ENCODE data around the gene SUCLG2.

SUCLG2 gene

GRCh38 chr3:67674055-67674454 is 19.6 kb upstream of the SUCLG2 start:
- no peak for ATAC-seq
- TF ChIP-seq TCF4 (CRISPR knock-in tag; IDR thresholded peaks at IDR 0.05; ENCODE audit: borderline replicate concordance), result no peak
- TF ChIP-seq ZNF565 (CRISPR knock-in tag; conservative IDR thresholded peaks at IDR 0.05; ENCODE audit: low read depth), result no peak

GRCh38 chr3:67662733-67663132 is 8.3 kb upstream of the SUCLG2 start:
- no peak for ATAC-seq
- no peak for TF ChIP-seq TCF4 (CRISPR knock-in tag; IDR thresholded peaks at IDR 0.05; ENCODE audit: borderline replicate concordance)

- no peak for ATAC-seq
- TF ChIP-seq RARB (CRISPR knock-in tag; IDR thresholded peaks at IDR 0.05) (no peak), ARNTL (CRISPR knock-in tag; IDR thresholded peaks at IDR 0.05; ENCODE audit: borderline replicate concordance, low read depth) (no peak), ZNF565 (CRISPR knock-in tag; conservative IDR thresholded peaks at IDR 0.05; ENCODE audit: low read depth) (no peak), ZNF70 (CRISPR knock-in tag; IDR thresholded peaks at IDR 0.05) (no peak), PPARA (CRISPR knock-in tag; IDR thresholded peaks at IDR 0.05; ENCODE audit: borderline replicate concordance) (no peak), BACH2 (CRISPR knock-in tag; IDR thresholded peaks at IDR 0.05; ENCODE audit: borderline replicate concordance) (no peak), ZNF8 (CRISPR knock-in tag; IDR thresholded peaks at IDR 0.05) (no peak), PATZ1 (CRISPR knock-in tag; IDR thresholded peaks at IDR 0.05; ENCODE audit: borderline replicate concordance) (no peak), CSRNP3 (CRISPR knock-in tag; IDR thresholded peaks at IDR 0.05) (no peak), ZFP30 (CRISPR knock-in tag; IDR thresholded peaks at IDR 0.05) (no peak), ZC3H10 (CRISPR knock-in tag; IDR thresholded peaks at IDR 0.05) (no peak), CREB5 (CRISPR knock-in tag; IDR thresholded peaks at IDR 0.05; ENCODE audit: low read depth) (no peak)
These were observed 6.7 kb upstream of the SUCLG2 start for GRCh38 chr3:67661089-67661488.

GRCh38 chr3:67657192-67657591 is 2.8 kb upstream of the SUCLG2 start:
- TF ChIP-seq TOX (CRISPR knock-in tag; IDR thresholded peaks at IDR 0.05; ENCODE audit: borderline replicate concordance), result no peak
- no peak for TF ChIP-seq CSDC2 (CRISPR knock-in tag; IDR thresholded peaks at IDR 0.05)
- TF ChIP-seq ZNF565 (CRISPR knock-in tag; conservative IDR thresholded peaks at IDR 0.05; ENCODE audit: low read depth), result no peak
- TF ChIP-seq CSRNP3 (CRISPR knock-in tag; IDR thresholded peaks at IDR 0.05), result no peak
- ATAC-seq, result no peak

GRCh38 chr3:67656614-67657013 is 2.2 kb upstream of the SUCLG2 start:
- no peak for ATAC-seq
- TF ChIP-seq ARNTL (CRISPR knock-in tag; IDR thresholded peaks at IDR 0.05; ENCODE audit: borderline replicate concordance, low read depth), result no peak
- TF ChIP-seq SNAI2 (CRISPR knock-in tag; IDR thresholded peaks at IDR 0.05), result no peak
- TF ChIP-seq POU6F1 (CRISPR knock-in tag; IDR thresholded peaks at IDR 0.05; ENCODE audit: borderline replicate concordance, low read depth), result no peak
- no peak for TF ChIP-seq CREB5 (CRISPR knock-in tag; IDR thresholded peaks at IDR 0.05; ENCODE audit: low read depth)
- TF ChIP-seq CSRNP3 (CRISPR knock-in tag; IDR thresholded peaks at IDR 0.05), result no peak
- no peak for TF ChIP-seq ZNF565 (CRISPR knock-in tag; conservative IDR thresholded peaks at IDR 0.05; ENCODE audit: low read depth)
- TF ChIP-seq ISL1 (CRISPR knock-in tag; IDR thresholded peaks at IDR 0.05), result no peak
- no peak for TF ChIP-seq TOX (CRISPR knock-in tag; IDR thresholded peaks at IDR 0.05; ENCODE audit: borderline replicate concordance)
- no peak for TF ChIP-seq GLIS3 (CRISPR knock-in tag; IDR thresholded peaks at IDR 0.05)
- TF ChIP-seq TSHZ2 (CRISPR knock-in tag; IDR thresholded peaks at IDR 0.05), result no peak
- no peak for TF ChIP-seq CSDC2 (CRISPR knock-in tag; IDR thresholded peaks at IDR 0.05)
- no peak for TF ChIP-seq PPARA (CRISPR knock-in tag; IDR thresholded peaks at IDR 0.05; ENCODE audit: borderline replicate concordance)

Measured in SK-N-SH treated with all-trans-retinoic acid at 6 μM for 48 hours (cell line).